Trophoblast cell (in vitro differentiated cells and primary cell): ENCODE results near the gene MYO1D.
A peak's percentile ranks its signal among the peaks of the same experiment; 100 is the strongest.
"Not testable (repeated sequence)": the region's sequence is repeated elsewhere in the genome, so short reads cannot be mapped to it uniquely, and the experiment has no call there.

Source experiments
- DNase-seq, 2 donors: peaks; one replicate each; pipeline ENCODE4 v3.0.0-alpha.2; 2016
- H2AFZ ChIP-seq: 2 replicates; pipeline ENCODE4 v1.6.1; 2013; ENCODE audit warnings: low read length, moderate library complexity, mild to moderate bottlenecking; ENCODE audit not compliant: insufficient read depth, poor library complexity
- H2AK5ac ChIP-seq: 2 replicates; pipeline ENCODE4 v1.6.1; 2013; ENCODE audit warnings: mild to moderate bottlenecking, low read length
- H2BK120ac ChIP-seq: 2 replicates; pipeline ENCODE4 v1.6.1; 2013; ENCODE audit warnings: low read length, mild to moderate bottlenecking, moderate library complexity; ENCODE audit not compliant: insufficient read depth, poor library complexity
- H2BK12ac ChIP-seq: 2 replicates; pipeline ENCODE4 v1.6.1; 2013; ENCODE audit warnings: mild to moderate bottlenecking, low read length, moderate library complexity
- H2BK5ac ChIP-seq: 2 replicates; pipeline ENCODE4 v1.6.1; 2013; ENCODE audit warnings: low read length, low read depth, moderate library complexity, mild to moderate bottlenecking; ENCODE audit not compliant: poor library complexity
- H3K14ac ChIP-seq: 2 replicates; pipeline ENCODE4 v1.6.1; 2013; ENCODE audit warnings: mild to moderate bottlenecking, low read length
- H3K18ac ChIP-seq: 2 replicates; pipeline ENCODE4 v1.6.1; 2013; ENCODE audit warnings: mild to moderate bottlenecking, low read length
- H3K23ac ChIP-seq: 2 replicates; pipeline ENCODE4 v1.6.1; 2013; ENCODE audit warnings: low read length
- H3K27ac ChIP-seq: 2 replicates; pipeline ENCODE4 v1.5.1; 2013; ENCODE audit warnings: low read depth, mild to moderate bottlenecking, inconsistent platforms, low read length, moderate library complexity
- H3K27me3 ChIP-seq: 2 replicates; pipeline ENCODE4 v1.6.1; 2013; ENCODE audit warnings: inconsistent platforms, mild to moderate bottlenecking, low read length, moderate library complexity; ENCODE audit not compliant: insufficient read depth
- H3K36me3 ChIP-seq, 2 experiments: 1 replicate in 1 of 2; 2 replicates in 1 of 2; pipeline ENCODE4 v1.6.1; 2013; ENCODE audit warnings: low read length in 2 of 2, mild to moderate bottlenecking in 2 of 2, moderate library complexity in 1 of 2; ENCODE audit not compliant: insufficient read depth in 2 of 2, control insufficient read depth in 1 of 2
- H3K4ac ChIP-seq: 2 replicates; pipeline ENCODE4 v1.6.1; 2013; ENCODE audit warnings: low read depth, mild to moderate bottlenecking, low read length, moderate library complexity
- H3K4me1 ChIP-seq, 2 experiments: 1 replicate in 1 of 2; 2 replicates in 1 of 2; pipeline ENCODE4 v1.6.1; 2013; ENCODE audit warnings: low read length in 2 of 2, mild to moderate bottlenecking in 2 of 2, moderate library complexity in 1 of 2; ENCODE audit not compliant: insufficient read depth in 2 of 2, control insufficient read depth in 1 of 2
- H3K4me2 ChIP-seq: 2 replicates; pipeline ENCODE4 v1.6.1; 2013; ENCODE audit warnings: inconsistent platforms, mild to moderate bottlenecking, low read length, moderate library complexity
- H3K4me3 ChIP-seq: 2 replicates; pipeline ENCODE4 v1.5.1; 2013; ENCODE audit warnings: mild to moderate bottlenecking, low read depth, low read length, inconsistent platforms
- H3K79me1 ChIP-seq: one replicate; pipeline ENCODE4 v1.6.1; 2013; ENCODE audit warnings: low read length
- H3K79me2 ChIP-seq: 2 replicates; pipeline ENCODE4 v1.6.1; 2013; ENCODE audit warnings: low read length, mild to moderate bottlenecking; ENCODE audit not compliant: control insufficient read depth, insufficient read depth, poor library complexity
- H3K9ac ChIP-seq: 2 replicates; pipeline ENCODE4 v1.6.1; 2013; ENCODE audit warnings: mild to moderate bottlenecking, low read length
- H3K9me3 ChIP-seq: 2 replicates; pipeline ENCODE4 v1.6.1; 2013; ENCODE audit warnings: low read depth, mild to moderate bottlenecking, control low read depth, inconsistent platforms, low read length; ENCODE audit not compliant: insufficient read depth
- H4K12ac ChIP-seq: 2 replicates; pipeline ENCODE4 v1.6.1; 2013; ENCODE audit warnings: low read depth, mild to moderate bottlenecking, low read length, moderate library complexity
- H4K8ac ChIP-seq: 2 replicates; pipeline ENCODE4 v1.6.1; 2013; ENCODE audit warnings: low read depth, mild to moderate bottlenecking, low read length, moderate library complexity
- H4K91ac ChIP-seq: one replicate; pipeline ENCODE4 v1.6.1; 2013; ENCODE audit warnings: low read depth, mild to moderate bottlenecking, low read length, moderate library complexity
- WGBS: extraction: QIAGEN DNeasy Blood & Tissue Kit; methylation state at CpG from one replicate; pipeline ENCODE4 v1.1.7; 2013; ENCODE audit warnings: missing lambda C conversion rate; ENCODE audit not compliant: insufficient read length, insufficient coverage; ENCODE audit errors: extremely low coverage; 5-methylcytosine and 5-hydroxymethylcytosine counted together

Gene MYO1D

DNA sequence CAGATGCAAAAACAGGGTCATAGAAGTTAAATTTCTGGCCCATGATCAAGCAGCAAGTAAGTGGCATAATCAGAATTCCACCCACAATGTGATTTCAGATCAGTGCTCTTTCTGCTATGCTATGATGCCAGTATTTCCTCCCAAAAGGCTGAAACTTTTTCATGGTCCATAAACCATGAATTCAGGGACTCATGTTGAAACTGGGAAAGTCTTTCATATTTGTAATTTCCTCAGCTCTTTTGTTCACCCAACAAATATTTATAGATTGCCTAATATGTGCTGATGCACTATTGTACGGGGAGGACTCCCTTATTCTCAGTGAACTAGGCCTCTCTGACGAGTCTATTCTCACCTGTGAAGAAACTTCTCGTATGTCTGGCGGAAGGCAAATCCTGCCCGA, 156.3 kb downstream of the MYO1D start:
- Histone ChIP-seq H3K27me3 (no peaks in the 10 kb centered on the region), H3K4me1 (no peaks in the 10 kb centered on the region), H3K79me1 (no peaks in the 10 kb centered on the region), H3K27ac (no peak overlapping the region), H3K79me2 (no peaks in the 10 kb centered on the region), H2AFZ (no peak overlapping the region), H3K23ac (no peak overlapping the region), H2BK120ac (no peak overlapping the region), H3K4me3 (no peak overlapping the region), H4K8ac (no peak overlapping the region), H3K9me3 (no peaks in the 10 kb centered on the region), H3K4me2 (no peak overlapping the region), H4K91ac (no peak overlapping the region), H2BK12ac (no peak overlapping the region), H3K36me3 (no peaks in the 10 kb centered on the region), H3K4ac (no peak overlapping the region), H4K12ac (no peak overlapping the region), H2AK5ac (no peak overlapping the region), H3K14ac (no peak overlapping the region), H3K9ac (no peak overlapping the region), H3K18ac (no peak overlapping the region), H2BK5ac (no peak overlapping the region)
- DNase-seq: peak; percentile 29 to 65
- WGBS: no CpG with 5 or more reads among the region's 5 CpGs

- Histone ChIP-seq H4K12ac (no peak overlapping the region), H3K36me3 (no peaks in the 10 kb centered on the region), H2BK12ac (no peak overlapping the region), H4K8ac (no peak overlapping the region), H3K18ac (no peak overlapping the region), H3K4me2 (no peak overlapping the region), H2AFZ (no peak overlapping the region), H3K79me2 (no peaks in the 10 kb centered on the region), H3K14ac (no peak overlapping the region), H3K9ac (no peak overlapping the region), H3K23ac (no peak overlapping the region), H4K91ac (no peak overlapping the region), H2AK5ac (no peak overlapping the region), H3K27ac (no peak overlapping the region), H3K4me3 (no peak overlapping the region), H3K79me1 (no peaks in the 10 kb centered on the region), H3K9me3 (no peaks in the 10 kb centered on the region), H3K4me1 (no peaks in the 10 kb centered on the region), H3K4ac (no peak overlapping the region), H2BK5ac (no peak overlapping the region), H2BK120ac (no peak overlapping the region), H3K27me3 (no peaks in the 10 kb centered on the region)
- no peak for DNase-seq
- no CpG with 5 or more reads among the region's 1 CpG for WGBS
These were observed 157.2 kb downstream of the MYO1D start for GRCh38 chr17:32719689-32720088.

GRCh38 chr17:32714922-32715321, 162.0 kb downstream of the MYO1D start:
- WGBS: no CpG with 5 or more reads among the region's 3 CpGs
- not testable (repeated sequence) for H3K9me3 ChIP-seq, H2AFZ ChIP-seq, H3K4ac ChIP-seq, H4K12ac ChIP-seq, H3K14ac ChIP-seq, H3K18ac ChIP-seq, H2BK5ac ChIP-seq, H2BK12ac ChIP-seq, H2BK120ac ChIP-seq, H3K79me1 ChIP-seq, H3K9ac ChIP-seq, H3K27me3 ChIP-seq, H3K27ac ChIP-seq, DNase-seq, H3K79me2 ChIP-seq, H2AK5ac ChIP-seq, H3K36me3 ChIP-seq, H3K4me2 ChIP-seq, H3K23ac ChIP-seq, H3K4me3 ChIP-seq, H4K8ac ChIP-seq, H4K91ac ChIP-seq, H3K4me1 ChIP-seq

GRCh38 chr17:32714206-32714605, 162.7 kb downstream of the MYO1D start:
- H3K27ac ChIP-seq, H2BK120ac ChIP-seq, DNase-seq, H4K12ac ChIP-seq, H2AFZ ChIP-seq, H3K23ac ChIP-seq, H3K4me1 ChIP-seq, H3K9ac ChIP-seq, H3K9me3 ChIP-seq, H4K91ac ChIP-seq, H3K79me2 ChIP-seq, H3K14ac ChIP-seq, H3K79me1 ChIP-seq, H3K18ac ChIP-seq, H2BK5ac ChIP-seq, H3K4ac ChIP-seq, H3K27me3 ChIP-seq, H2BK12ac ChIP-seq, H2AK5ac ChIP-seq, H3K36me3 ChIP-seq, H3K4me3 ChIP-seq, H4K8ac ChIP-seq, H3K4me2 ChIP-seq: not testable (repeated sequence)
- no CpG with 5 or more reads among the region's 3 CpGs for WGBS
